Smooth muscle cell of trachea (primary cell): ENCODE results near the gene HCLS1. TPM values are rescaled to one million over a fixed set of nuclear protein-coding genes. Genes with fewer than 3 reads are reported as not detected.

Experiments used
- total RNA-seq: library from RNA; depleted of rRNA; stranded (reverse); fragments of >200 nt; gene quantifications from 2 replicates; pipeline ENCODE4 v1.2.1, GENCODE V29; 2014

The HCLS1 gene, protein sequence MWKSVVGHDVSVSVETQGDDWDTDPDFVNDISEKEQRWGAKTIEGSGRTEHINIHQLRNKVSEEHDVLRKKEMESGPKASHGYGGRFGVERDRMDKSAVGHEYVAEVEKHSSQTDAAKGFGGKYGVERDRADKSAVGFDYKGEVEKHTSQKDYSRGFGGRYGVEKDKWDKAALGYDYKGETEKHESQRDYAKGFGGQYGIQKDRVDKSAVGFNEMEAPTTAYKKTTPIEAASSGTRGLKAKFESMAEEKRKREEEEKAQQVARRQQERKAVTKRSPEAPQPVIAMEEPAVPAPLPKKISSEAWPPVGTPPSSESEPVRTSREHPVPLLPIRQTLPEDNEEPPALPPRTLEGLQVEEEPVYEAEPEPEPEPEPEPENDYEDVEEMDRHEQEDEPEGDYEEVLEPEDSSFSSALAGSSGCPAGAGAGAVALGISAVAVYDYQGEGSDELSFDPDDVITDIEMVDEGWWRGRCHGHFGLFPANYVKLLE
- total RNA-seq = 0.15 and 0.17 TPM in 2 replicates

DNA sequence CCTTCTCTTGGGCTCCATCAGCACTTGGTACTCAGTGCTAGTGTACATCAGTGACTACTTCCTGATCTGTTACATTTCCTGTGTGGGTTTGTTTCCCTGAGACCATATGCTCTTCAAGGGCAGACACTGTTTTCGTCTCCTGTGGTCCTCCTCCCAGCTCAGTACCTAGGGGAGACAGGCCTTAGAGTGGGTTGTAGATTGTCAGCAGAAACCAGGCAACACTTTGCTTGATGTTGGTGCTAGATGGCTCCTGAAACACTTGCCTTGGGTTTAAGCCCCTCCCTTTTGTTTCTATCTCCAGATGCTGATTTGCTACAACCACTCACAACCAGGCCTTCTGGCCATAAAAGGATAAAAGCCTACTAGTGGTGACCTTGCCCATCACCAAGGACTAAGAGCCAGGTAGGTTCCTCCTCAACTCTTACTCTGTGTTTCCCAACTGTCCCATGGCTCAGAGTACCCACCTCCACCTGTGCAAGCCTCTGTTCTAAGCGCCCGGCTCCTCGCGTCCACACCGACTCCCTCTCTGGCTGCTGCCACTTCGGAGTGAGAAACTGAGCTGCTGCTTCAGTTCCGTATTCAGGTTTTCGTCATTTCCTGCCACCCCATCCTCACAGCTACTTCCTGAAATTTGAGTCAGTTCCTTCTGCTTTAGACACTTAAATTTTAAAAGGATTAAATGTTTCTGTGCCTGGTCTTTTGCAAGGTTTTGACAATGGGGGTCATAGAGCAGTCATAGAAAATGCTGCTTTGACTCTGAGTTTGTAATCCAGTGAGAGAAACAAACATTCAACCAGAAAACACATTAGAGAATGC lies at the start of gene HCLS1:
TSS of gene HCLS1 (minus strand) at position 548 of the 816 bp plus-strand sequence. CDS start 2,556 bp downstream, outside the sequence.

DNA sequence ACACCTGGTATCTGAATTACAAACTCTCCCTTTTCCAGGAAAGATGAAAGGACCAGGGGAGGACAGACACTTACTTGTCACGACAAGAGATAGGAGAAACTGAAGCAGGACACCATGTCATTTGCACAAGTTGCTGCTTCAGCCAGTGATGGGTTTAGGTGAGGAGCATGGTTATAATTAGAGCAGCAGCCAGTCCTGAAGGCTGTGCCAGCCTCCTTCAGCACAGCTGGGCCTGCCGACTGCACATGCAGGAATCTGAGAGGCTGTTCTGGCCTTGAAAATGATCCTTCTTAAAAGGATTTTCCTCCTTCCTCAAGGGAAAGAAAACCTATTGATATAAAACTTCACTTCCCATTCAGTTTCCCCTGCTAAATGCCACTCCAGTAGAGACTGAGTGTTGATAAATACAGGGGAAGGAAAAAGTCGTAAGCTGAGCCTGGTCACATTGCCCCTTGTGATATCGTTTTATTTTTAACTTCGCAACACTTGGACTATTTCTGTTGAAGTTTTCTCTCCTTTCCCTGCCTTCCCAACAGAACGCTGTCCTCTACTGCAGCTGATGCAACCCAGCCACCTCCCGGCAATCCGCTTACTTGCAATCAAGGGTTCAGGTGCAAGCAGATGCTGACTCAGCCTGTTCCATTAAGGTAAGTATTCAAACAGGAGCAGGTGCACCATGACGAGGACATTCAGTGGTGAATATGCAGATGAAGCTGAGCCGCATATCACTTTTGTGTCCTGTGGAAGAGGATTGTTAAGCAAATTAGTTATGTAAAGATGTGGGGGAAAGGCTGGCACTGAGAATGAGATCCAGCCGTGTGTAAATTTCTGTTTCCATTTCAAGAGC lies 67.6 kb downstream of the HCLS1 start, which contains the start of gene FBXO40:
TSS of gene FBXO40 (plus strand) at position 524 of the 847 bp plus-strand sequence. CDS start 27,197 bp downstream, outside the sequence.

Other genes with a start within 250 kb of the HCLS1 start
- gene POLQ, start 114.9 kb downstream of the HCLS1 start, total RNA-seq = 0.99 and 6.0 TPM in 2 replicates
- not detected in 2 replicates for gene ARGFX, start 93.0 kb downstream of the HCLS1 start, total RNA-seq
- under 0.01 TPM in 1 of 2 replicates, not detected in the other for gene FBXO40, start 67.5 kb downstream of the HCLS1 start, total RNA-seq
- gene GOLGB1, start 88.8 kb upstream of the HCLS1 start, total RNA-seq = 57.4 and 64.7 TPM in 2 replicates
- gene IQCB1, start 174.2 kb upstream of the HCLS1 start, total RNA-seq = 6.1 and 18.2 TPM in 2 replicates
- 0.87 and 0.99 TPM in 2 replicates for gene EAF2, start 174.3 kb upstream of the HCLS1 start, total RNA-seq
- under 0.01 and 0.50 TPM in 2 replicates for gene SLC15A2, start 233.5 kb upstream of the HCLS1 start, total RNA-seq